GM12872 (cell line): ENCODE measurements around the gene C22orf23.

Experiments used
- CTCF ChIP-seq: IDR thresholded peaks from 3 replicates; pipeline ENCODE4 v1.5.1; 2011; ENCODE audit warnings: low read depth, mild to moderate bottlenecking, low read length, moderate library complexity; ENCODE audit not compliant: insufficient read depth

C22orf23 gene

DNA sequence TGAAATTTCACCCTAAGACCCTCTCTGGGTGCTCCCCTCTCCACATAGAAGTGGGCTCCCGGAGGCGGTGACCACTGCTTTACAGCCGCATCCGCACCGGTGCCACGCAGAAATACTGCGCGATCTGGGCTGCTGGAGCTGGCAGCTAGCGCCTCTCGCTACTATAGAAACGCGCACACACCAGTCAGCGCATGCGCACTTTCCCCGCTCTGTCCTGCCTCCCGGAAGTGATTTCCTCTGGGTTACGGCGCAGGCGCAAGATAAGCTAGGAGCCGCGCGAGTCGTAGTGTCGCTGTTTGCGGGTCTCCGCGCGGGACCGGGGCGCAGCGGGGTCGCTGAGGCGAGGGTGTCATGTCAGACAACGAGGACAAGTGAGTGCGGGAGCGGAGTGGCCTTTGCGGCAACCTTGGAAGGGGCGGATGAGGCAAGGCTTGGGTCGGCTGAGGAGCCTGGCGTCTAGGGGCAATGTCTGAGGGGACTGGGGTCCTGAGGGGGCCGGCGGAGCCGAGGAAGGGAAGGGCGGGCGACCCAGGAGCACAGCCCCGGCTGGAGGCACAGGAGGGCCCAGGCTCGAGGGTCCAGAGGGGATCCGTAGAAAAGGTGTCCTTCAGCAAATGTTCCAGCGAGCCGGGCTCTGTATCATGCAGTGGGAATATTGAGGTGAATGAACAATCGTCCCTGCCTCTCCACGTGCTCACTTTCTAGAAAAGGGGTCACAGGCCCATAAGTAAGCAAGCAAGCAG is at the start of gene C22orf23, which contains the start of gene POLR2F:
C22orf23 (minus strand) TSS at position 165 of the 743 bp plus-strand sequence. CDS start 452 bp downstream, outside the sequence.
POLR2F (plus strand) TSS at position 263 of the 743 bp plus-strand sequence; CDS start at position 352, 89 bp downstream.
- TF ChIP-seq CTCF = no peak; the same call in 2 of the 3 replicates

DNA sequence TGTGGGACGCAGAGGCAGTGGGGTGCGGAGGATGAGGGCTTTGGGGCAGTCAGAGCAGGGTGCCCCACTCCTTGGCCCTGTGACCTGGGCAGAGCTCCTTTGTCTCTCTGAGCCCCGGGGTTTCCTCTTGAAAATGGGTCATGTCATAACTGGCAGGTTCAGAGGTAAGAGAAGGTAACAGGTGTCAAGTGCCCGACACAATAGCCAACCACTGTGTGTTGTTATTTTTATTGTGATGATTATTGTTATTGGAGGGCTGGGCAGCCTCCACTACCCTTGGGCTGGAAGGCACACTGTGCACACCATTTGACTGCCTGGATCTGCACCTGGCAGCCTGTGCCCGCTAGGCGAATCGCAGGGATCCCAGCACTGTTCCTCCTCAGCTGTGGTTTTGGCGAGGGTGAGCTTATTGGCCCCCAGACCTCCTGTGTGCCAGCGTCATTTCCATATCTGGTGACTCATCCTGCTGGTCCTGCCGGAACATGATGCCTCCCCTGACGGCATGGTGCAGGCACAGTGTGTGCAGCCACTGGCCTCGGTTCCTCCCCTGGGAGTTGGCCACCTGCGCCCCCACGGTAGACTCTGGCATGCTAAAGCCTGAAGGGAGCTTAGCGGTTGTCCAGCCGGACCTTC is 46.4 kb upstream of the C22orf23 start:
- TF ChIP-seq CTCF = no peak

DNA sequence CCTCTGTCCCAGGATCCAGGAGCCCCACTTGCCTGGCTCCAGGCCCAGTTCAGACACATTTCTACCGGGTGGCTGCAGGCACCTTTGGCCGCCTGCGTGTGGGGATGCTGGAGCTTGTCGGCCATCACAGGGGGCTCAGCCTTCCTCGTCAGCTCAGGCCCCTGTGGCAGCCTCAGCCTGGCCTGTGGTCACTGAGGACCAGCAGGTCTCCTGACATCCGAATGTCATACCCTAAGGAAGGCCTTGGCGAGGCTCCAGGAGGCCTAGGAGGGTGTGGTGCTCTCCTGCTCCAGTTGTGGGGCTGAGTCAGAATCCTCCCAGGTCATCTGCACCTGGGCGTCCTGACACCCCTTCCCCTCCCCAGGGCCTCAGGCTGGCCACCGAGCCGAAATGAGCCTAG is 45.8 kb upstream of the C22orf23 start:
- TF ChIP-seq CTCF = no peak

DNA sequence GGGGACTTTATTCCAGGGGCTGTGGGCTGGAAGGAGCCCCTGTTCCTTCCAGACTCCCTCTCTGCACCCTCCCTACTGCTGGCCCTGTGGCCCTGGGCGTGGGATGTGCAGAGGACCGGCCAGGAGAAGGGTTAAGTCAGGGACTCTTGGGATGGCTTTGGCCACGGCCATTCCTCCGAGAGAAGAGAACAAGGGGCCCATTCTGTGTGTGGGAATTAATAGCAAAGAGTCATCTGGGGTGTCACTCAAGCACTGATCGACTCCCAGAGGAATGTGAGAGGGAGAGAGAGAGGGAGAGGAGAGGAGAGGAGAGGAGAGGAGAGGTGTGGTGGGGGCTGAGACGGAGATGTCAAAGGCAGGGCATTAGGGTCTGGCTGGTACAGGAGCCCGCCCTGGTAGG is 45.1 kb upstream of the C22orf23 start:
- TF ChIP-seq CTCF = no peak

DNA sequence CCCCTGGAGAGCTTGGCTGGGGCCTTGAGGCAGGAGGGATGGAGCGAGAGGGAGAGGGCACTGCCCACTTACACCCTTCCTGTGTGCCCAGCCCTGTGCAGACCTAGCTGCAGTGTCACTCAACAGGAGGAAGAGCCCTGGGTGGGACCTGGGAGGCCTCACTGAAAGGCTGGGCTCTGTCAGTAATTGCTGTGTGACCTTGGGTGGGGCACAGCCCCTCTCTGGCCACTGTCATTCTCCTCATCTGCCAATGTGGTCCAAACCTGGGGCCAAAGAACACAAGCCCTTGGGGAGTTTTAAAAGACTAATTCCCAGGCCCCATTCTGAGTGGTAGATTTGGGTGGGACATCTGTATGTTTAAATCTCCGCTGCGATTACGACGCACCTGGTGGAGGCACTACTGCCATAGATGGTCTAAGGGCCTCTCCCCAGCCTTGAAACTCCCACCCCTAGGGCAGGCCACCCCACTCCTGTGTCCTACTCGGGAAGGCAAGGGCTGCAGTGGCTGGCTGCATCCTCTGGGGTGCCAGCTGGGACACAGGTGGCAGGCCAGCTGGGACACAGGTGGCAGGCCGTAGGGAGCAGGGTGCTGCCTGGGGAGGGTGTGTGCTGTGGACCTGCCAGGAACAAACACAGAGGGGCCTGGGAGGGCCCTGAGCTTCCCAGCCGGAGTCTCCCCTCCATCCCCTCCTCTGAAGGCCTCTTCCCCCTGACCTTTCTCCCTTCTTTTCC is 43.3 kb upstream of the C22orf23 start:
- TF ChIP-seq CTCF = peak; percentile 11; the same call in 1 of the 3 replicates

DNA sequence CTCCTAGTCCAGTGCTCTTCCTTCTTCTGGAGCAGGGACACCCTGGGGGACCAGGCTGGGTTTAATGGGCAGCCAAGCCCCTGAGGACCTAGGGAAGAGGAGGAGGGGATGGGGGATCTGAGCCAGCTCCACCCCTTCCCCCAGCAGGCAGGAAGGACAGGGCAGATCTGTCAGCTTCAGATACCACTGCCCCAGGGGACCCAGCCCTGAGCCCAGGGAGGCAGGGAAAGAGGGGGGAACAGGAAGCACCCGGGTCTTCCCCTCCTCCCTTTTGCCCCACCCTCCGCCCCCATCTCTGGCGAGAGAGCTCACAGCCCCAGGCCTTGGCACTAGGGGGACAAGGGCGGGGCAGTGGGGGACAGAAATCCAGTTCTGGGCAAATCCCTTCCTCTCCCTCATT is 42.7 kb upstream of the C22orf23 start:
- no peak for TF ChIP-seq CTCF

DNA sequence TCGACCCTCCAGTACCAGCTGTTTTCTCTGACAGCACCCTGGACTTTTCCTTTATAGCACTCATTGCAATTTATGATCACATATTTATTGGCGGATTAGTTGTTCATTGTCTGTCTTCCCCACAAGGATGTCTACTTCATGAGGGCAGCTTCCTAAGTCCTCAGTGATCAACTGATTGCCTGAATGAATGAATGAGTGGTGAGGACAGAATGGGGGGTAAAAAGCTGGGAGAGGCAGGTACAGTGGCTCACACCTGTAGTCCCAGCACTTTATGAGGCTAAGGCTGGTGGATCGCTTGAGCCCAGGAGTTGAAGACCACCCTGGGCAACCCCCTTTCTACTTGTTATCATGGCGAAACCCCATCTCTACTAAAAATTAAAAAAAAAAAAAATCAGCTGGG is 42.1 kb upstream of the C22orf23 start:
- no peak for TF ChIP-seq CTCF
